ENCODE data around the gene CASK.

- TF ChIP-seq POLR2A (IDR thresholded peaks at IDR 0.05; ENCODE audit: low read depth, low read length) (no peak), POLR2AphosphoS5 (IDR thresholded peaks at IDR 0.05; ENCODE audit: low read depth, low read length) (no peak)
Observed at GRCh38 chrX:41970419-41970818, 47.1 kb upstream of the CASK start.
